ENCODE results near the gene CNKSR3.
"Not testable (repeated sequence)": the region's sequence is repeated elsewhere in the genome, so short reads cannot be mapped to it uniquely, and the experiment has no call there.

The CNKSR3 gene

DNA sequence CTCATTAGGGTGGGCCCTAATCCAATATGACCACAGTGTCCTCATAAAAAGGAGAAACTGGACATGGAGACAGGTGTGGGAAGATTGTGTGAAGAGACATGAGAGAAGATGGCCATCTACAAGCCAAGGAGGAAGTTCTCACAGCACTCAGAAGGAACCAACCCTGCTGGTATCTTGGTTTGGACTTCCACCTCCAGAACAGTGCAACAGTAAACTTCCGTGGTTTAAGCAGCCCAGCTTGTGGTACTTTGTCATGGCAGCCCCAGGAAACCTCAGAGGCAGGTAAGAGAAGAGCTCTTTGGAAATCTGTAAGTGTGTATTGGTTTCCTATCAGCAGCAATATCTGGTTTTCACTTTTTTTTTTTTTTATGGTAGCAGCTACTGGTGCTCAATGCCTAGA is 16.5 kb upstream of the CNKSR3 start:
- DNase-seq = no peak

DNA sequence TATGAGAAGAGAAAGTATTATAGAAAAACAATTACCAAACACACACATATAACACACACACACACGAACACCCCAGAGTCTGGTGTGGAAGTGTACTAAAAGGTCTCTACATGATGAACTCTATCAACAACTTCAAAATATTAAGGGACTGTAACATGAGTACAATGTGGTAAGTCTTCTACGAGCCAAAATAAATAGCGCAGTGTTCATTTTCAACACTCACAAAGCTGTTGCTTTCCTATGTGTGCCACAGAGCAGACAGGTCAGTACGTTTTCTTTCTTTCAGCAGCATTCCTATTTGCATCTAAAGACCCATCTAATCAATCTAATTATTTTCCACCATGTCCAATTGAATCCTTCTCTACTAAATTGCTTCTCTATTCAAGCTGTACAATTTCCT is 12.1 kb upstream of the CNKSR3 start:
- DNase-seq = no peak

GRCh38 chr6:154521412-154521811 is 10.9 kb upstream of the CNKSR3 start:
- no peak for DNase-seq

GRCh38 chr6:154520280-154520679 is 9.8 kb upstream of the CNKSR3 start:
- DNase-seq = no peak

GRCh38 chr6:154518396-154518795 is 7.9 kb upstream of the CNKSR3 start:
- no peak for DNase-seq

GRCh38 chr6:154516276-154516675 is 5.8 kb upstream of the CNKSR3 start:
- no peak for DNase-seq

GRCh38 chr6:154515826-154516225 is 5.3 kb upstream of the CNKSR3 start:
- DNase-seq = no peak

GRCh38 chr6:154515076-154515475 is 4.6 kb upstream of the CNKSR3 start:
- not testable (repeated sequence) for DNase-seq

- DNase-seq = no peak
Observed at GRCh38 chr6:154514481-154514880, 4.0 kb upstream of the CNKSR3 start.

GRCh38 chr6:154513601-154514320 is 3.3 kb upstream of the CNKSR3 start:
- DNase-seq = no peak

GRCh38 chr6:154512201-154512600 is 1.7 kb upstream of the CNKSR3 start:
- no peak for DNase-seq

- no peak for DNase-seq
Observed at GRCh38 chr6:154511791-154512190, 1.3 kb upstream of the CNKSR3 start.

DNA sequence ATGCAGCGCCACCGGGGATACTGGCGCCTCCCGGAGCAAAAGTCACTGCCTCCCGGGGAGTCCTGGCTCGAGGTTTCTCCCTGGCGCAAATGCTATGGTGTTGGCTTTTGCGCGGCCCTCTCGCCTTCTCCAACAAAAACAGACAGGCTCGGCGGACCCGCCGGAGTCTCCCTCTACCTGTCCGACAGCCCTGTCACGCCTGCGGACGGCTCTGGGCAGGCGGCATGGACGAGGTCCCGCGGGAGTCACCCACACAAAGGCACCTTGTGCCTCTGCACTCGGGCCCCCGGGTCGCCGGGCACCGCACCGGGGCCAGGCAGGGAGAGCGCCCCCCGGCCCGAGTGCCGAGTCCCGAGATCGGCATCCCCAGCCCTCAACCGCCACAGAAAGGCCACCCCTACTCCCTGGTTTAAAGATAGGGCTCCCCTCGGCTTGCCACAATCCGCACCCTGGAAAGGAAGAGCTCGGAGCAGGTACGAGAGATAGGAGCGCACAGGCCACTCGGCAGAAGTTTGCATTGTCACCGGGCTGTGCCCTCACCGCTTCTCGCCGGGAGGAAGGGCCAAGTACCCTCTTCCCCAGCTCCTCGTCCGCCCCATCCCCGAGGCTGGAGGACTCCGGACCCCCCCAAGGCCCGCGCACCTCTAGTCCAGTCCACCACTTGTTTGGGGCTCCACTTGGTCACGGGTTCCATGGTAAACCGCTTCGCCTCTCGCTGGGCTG is 903 bp downstream of the CNKSR3 start:
- no peak for DNase-seq

- no peak for DNase-seq
Observed at GRCh38 chr6:154508573-154509375, 1.7 kb downstream of the CNKSR3 start.

DNA sequence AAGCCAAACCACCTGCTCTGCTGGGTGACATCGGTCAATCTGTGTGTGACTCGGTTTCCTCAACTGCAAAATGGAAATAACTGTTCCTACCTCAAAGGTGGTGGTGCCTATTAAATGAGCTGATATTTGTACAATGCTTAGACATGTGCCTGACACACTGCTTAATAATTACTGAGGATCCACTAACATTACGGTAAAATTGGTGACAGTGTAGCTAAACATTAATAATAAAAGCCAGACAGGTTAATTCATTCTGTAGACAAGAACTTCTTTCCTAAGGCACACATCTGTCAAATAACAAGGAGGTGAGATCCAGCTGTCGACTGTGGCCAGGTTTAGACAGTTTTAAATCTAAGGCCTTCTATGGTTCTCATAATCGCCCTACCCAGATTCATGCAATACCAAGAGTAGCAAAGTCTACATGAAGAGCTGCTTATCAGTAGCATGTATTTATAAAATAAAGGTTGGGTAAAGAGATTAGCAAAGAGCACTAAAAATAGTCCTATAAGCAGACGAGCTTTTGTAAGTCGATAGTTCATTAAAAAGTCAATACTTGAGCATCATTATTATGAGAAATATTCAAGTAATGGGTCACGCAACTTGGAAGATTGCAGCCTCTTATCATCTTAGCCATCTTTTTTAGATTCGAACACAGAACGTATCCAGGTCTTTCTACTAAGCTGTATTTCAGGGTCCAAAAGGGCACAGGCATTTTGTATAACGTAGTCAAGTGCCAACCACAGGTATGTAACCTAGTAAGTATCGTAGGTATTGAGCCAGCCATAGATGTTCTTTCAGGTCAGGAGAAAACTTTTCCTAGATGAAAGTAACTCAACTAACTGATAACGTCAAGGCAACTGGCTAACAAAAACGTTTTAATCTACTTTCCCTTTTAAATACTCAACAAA is 3.2 kb downstream of the CNKSR3 start:
- no peak for DNase-seq

GRCh38 chr6:154506582-154506981 is 3.9 kb downstream of the CNKSR3 start:
- no peak for DNase-seq

DNA sequence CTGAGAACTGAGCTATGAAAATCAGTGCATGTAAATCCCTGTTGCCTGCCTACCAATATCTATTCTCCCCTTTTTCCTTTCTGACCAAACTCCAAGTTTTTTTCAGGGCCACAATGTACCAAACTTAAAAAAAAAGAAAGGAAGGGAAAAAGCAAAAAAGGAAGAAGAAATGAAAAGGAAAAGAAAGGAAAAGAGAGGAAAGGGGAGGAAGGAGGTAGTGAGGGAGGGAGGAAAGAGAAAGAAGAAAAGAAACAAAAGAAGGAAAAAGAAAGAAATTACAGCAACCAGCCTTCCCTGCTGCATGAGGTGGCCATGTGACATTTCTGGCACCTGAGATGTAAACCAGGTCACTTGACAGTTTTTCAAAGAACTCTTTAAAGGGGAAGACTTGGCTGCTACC is 4.4 kb downstream of the CNKSR3 start:
- no peak for DNase-seq

DNA sequence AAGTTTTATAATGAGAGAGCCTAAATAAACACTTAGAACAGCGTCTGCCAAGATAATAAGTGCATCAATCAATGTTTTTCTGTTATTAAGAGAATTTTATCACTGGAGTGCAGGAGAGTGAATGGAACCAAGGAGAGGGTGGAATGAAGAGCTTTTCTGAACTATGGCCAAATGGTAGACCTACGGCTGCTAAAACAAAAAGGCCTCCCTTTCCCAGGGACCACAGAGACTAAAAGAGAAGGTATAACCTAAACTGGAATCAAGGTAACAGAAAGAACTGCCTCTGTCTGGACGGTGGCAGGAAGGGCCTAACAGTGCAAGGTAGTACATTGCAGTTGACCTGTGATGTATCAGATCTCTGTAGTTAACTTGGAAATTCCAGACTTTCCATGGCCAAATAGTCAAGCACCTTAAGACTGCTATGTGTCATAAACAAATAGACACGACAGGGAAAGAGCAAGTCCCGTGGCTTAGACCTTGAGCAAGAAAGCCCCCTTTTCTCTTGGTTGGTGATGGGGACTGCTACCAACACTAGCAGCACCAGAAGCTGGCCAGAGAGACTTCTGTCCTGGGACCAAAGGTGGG is 5.5 kb downstream of the CNKSR3 start:
- DNase-seq = no peak

DNA sequence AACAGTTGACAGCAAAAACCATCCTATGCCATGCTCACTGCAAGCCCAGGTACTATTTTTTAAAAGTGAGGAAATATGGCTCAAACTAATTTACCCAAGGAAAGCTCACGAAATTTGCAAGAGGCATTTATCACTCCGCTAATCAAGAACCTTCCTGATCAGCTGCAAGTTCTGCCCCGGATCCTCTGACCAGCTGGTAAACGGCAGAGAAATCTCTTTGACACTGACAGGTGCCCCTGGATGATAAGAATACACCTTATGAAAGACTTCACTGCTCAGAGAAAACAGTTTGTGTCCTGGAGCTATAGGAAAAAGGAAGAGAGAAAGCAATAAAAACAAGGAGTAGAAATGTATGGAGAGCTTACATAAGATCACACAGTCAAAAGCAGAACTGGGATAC is 6.4 kb downstream of the CNKSR3 start:
- DNase-seq = no peak

DNA sequence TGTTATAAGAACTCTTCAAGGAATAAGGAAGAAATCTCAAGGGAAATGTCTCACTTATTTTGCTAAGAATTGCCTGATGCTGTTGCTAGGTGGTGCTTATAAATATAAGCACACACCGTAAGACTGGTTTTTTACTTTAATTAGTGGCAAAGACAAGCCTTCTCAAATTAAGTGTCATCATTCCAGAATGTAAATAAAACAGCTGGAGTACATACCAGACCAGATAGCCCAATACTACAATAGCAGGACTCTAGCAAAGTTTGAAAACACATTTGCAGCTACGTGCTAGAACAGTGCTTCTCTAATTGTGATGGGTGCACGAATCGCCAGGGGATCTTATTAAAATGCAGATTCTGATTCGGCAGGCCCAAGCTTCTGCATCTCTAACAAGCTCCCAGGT is 6.8 kb downstream of the CNKSR3 start:
- no peak for DNase-seq

GRCh38 chr6:154502553-154502952 is 7.9 kb downstream of the CNKSR3 start:
- DNase-seq = no peak

- no peak for DNase-seq
Observed at GRCh38 chr6:154501578-154501868, 9.0 kb downstream of the CNKSR3 start.

All from stimulated activated CD4-positive, alpha-beta T cell treated with anti-CD3 and anti-CD28 coated beads, Interleukin-1b, Interleukin-23, amount 100 ng/mL, for 48 hours (primary cell).